OCI-M1 (cell line): ENCODE measurements around the gene GIPC1.

Experiments used
- DNase-seq: peaks from one replicate; lab custom pipeline; 2025; lab: John Stamatoyannopoulos, UW

GIPC1 gene

DNA sequence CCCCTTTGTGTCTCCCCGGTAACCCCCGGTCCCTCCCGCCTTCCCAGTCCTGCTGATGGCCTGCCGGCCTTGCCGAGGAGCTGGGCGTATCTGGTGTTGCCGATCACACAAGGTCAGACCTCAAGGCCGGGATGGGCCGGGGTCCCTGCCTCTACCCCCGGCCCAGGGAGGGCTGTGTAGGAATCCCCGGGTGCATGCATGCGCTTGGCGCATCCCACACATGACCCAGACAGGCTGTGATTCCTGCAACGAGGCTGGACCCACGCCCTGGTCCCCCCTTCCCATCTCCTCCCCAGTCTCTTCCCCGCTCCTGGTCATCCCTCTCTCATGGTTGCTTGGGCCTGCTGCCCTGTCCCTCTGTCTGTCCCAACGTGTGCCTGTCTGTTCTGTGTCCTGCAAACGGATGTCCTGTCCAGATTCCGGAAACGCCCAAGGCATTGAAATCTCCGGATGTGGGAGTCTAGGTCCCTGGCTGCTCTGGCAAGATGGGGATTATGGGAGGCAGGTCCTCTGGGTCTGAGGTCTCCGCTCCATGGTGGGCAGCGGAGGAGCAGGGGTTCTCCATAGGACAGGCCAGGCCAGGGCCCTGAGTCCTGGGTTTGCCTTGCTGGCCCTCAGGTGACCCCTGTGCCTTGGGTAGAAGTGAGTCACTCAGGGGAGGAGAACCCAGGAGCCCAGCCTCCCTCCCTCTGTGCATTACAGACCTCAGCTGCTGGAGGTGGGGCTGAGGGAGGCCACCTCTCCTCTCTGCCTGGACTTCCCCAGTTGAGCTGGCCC lies 61.2 kb downstream of the GIPC1 start:
- peak; percentile 46 for DNase-seq

- peak; percentile 74 for DNase-seq
Observed at GRCh38 chr19:14433554-14434501, 62.1 kb downstream of the GIPC1 start.

DNA sequence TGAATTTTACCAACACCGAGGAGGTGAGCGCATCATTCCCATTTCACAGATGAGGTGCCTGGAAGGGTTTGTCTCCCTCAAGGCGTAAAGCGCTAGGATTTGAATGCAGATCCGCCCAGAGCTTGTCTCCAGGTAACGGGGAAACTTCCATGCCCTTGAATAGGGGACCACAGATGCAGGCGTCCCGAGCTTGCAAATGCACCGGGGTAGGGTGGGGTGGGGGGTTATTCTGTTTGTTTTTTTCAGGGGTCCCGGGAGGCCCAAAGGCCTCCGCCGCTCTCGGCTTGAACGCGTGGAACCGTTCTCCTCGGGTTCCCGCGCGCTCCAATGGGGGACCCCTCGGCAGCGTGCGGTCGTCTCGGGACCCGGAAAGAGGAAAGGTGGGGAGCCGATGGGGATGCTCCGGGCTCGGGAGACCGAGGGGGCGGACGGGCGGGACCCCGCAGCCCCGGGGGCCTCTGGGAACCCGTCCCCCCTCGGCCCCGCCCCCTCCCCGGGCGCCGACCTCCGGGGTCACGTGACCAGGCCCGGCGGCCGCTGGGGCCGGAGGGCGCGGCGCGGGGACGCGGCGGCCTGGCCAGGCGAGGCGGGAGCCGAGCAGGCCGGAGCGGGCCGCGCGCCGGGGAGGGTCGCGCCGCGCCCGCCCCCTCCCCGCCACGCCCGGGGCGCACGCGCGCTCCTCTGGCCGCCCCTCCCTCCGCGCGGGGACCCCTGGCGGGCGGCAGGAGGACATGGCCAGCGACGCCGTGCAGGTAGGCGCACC lies 63.0 kb downstream of the GIPC1 start, which contains the start of gene PKN1:
Gene PKN1, plus strand, starts transcription at position 516 of the 763 bp plus-strand sequence. Its CDS starts 216 bp downstream, at position 732.
- peak; percentile 93 for DNase-seq

- DNase-seq: no peak
Observed at GRCh38 chr19:14430712-14431111, 65.2 kb downstream of the GIPC1 start.

- DNase-seq: no peak
Observed at GRCh38 chr19:14428882-14429416, 67.0 kb downstream of the GIPC1 start.
